ENCODE measurements around the gene SH3RF3.

SH3RF3 gene

DNA sequence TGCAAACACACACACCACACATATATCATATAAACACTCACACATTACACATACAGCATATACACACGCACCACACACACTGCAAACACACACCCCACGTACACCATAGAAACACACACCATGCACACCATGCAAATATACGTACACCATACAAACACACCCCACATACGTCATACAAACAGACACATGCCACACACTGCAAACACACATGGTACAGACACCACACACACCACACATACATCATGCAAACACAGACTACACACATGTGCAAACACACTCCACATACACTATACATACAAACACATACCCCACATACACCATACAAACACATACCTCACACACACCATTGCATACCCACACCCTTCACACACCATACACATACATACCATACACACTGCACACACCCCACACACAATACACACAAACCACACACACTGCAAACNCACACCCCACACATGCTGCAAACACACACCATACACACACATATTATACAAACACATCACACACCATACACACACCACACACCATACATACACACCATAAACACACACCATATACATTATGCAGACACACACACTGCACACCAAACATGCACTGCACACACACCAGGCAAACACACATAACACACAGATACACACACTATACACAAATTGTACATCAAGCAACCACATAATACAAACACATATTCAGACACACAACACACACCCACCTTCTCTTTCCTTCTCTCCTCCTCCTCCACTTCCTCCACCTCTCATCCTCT, 364.4 kb downstream of the SH3RF3 start:
- ATAC-seq = no peak

DNA sequence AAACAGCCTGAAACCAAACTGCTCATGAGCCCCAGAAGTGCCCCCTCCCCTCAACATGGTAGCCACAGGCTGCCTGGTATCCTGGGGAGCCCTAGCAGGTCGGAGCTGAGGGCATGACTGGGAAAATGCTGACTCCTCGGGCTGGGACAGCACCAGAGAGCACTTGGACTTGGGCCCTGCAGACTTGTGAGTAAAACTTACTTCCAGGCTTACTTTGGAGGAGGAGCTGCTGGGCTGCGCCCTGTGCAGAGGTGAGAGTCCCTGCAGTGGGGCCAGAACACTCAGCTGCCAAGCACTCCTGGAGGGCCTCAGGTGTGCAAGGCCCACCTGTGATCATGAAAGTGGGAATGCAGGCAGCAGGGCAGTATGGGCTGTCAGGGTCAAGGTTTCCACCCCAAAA, 365.3 kb downstream of the SH3RF3 start:
- no peak for ATAC-seq

More for the DNA sequence above, 364.4 kb downstream of the SH3RF3 start:
- TF ChIP-seq CSDC2 (CRISPR knock-in tag; IDR thresholded peaks at IDR 0.05) = no peak
- TF ChIP-seq ESRRG (CRISPR knock-in tag; IDR thresholded peaks at IDR 0.05) = no peak
- TF ChIP-seq BACH2 (CRISPR knock-in tag; IDR thresholded peaks at IDR 0.05; ENCODE audit: borderline replicate concordance) = no peak
- TF ChIP-seq, protein P1, sequence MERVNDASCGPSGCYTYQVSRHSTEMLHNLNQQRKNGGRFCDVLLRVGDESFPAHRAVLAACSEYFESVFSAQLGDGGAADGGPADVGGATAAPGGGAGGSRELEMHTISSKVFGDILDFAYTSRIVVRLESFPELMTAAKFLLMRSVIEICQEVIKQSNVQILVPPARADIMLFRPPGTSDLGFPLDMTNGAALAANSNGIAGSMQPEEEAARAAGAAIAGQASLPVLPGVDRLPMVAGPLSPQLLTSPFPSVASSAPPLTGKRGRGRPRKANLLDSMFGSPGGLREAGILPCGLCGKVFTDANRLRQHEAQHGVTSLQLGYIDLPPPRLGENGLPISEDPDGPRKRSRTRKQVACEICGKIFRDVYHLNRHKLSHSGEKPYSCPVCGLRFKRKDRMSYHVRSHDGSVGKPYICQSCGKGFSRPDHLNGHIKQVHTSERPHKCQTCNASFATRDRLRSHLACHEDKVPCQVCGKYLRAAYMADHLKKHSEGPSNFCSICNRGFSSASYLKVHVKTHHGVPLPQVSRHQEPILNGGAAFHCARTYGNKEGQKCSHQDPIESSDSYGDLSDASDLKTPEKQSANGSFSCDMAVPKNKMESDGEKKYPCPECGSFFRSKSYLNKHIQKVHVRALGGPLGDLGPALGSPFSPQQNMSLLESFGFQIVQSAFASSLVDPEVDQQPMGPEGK (CRISPR knock-in tag; IDR thresholded peaks at IDR 0.05; ENCODE audit: borderline replicate concordance) = no peak
- TF ChIP-seq ZNF70 (CRISPR knock-in tag; IDR thresholded peaks at IDR 0.05) = no peak
- TF ChIP-seq ZNF8 (CRISPR knock-in tag; IDR thresholded peaks at IDR 0.05) = no peak
- no peak for TF ChIP-seq TOX (CRISPR knock-in tag; IDR thresholded peaks at IDR 0.05; ENCODE audit: borderline replicate concordance)
- TF ChIP-seq, protein P2, sequence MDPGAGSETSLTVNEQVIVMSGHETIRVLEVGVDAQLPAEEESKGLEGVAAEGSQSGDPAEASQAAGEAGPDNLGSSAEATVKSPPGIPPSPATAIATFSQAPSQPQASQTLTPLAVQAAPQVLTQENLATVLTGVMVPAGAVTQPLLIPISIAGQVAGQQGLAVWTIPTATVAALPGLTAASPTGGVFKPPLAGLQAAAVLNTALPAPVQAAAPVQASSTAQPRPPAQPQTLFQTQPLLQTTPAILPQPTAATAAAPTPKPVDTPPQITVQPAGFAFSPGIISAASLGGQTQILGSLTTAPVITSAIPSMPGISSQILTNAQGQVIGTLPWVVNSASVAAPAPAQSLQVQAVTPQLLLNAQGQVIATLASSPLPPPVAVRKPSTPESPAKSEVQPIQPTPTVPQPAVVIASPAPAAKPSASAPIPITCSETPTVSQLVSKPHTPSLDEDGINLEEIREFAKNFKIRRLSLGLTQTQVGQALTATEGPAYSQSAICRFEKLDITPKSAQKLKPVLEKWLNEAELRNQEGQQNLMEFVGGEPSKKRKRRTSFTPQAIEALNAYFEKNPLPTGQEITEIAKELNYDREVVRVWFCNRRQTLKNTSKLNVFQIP (CRISPR knock-in tag; IDR thresholded peaks at IDR 0.05; ENCODE audit: borderline replicate concordance, low read depth) = no peak
- TF ChIP-seq PPARA (CRISPR knock-in tag; IDR thresholded peaks at IDR 0.05; ENCODE audit: borderline replicate concordance) = no peak
- TF ChIP-seq ARNTL (CRISPR knock-in tag; IDR thresholded peaks at IDR 0.05; ENCODE audit: borderline replicate concordance, low read depth) = no peak
- TF ChIP-seq ISL1 (CRISPR knock-in tag; IDR thresholded peaks at IDR 0.05) = no peak
- no peak for TF ChIP-seq GLIS3 (CRISPR knock-in tag; IDR thresholded peaks at IDR 0.05)
- no peak for TF ChIP-seq ZNF565 (CRISPR knock-in tag; conservative IDR thresholded peaks at IDR 0.05; ENCODE audit: low read depth)

DNA sequence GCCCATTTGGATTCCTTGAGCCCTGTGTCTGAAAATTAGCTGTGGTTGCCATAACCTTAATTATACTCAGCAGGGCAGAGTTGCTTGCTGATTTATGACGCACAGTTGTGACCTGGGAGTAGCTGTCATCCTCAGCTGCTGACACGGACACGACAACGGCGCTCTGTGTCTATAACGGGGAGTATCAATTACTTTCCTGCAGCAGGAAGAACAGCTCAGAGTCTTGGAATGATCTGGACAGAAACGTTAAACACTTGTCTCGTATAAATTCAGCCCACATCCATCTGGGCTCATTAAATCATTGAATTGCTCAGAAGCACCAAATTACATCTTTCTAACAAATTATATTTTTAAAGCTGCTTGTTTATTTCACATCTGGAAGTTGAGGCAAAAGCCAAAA, 368.5 kb downstream of the SH3RF3 start:
- TF ChIP-seq TOX (CRISPR knock-in tag; IDR thresholded peaks at IDR 0.05; ENCODE audit: borderline replicate concordance) (0 out of 2 replicates have a peak, but pooled peaks have one; percentile 21), ZNF70 (CRISPR knock-in tag; IDR thresholded peaks at IDR 0.05) (no peak), ZC3H10 (CRISPR knock-in tag; IDR thresholded peaks at IDR 0.05) (no peak)
- TF ChIP-seq, protein P3, sequence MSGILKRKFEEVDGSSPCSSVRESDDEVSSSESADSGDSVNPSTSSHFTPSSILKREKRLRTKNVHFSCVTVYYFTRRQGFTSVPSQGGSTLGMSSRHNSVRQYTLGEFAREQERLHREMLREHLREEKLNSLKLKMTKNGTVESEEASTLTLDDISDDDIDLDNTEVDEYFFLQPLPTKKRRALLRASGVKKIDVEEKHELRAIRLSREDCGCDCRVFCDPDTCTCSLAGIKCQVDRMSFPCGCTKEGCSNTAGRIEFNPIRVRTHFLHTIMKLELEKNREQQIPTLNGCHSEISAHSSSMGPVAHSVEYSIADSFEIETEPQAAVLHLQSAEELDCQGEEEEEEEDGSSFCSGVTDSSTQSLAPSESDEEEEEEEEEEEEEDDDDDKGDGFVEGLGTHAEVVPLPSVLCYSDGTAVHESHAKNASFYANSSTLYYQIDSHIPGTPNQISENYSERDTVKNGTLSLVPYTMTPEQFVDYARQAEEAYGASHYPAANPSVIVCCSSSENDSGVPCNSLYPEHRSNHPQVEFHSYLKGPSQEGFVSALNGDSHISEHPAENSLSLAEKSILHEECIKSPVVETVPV (CRISPR knock-in tag; IDR thresholded peaks at IDR 0.05) = no peak
- peak; percentile 79 for ATAC-seq

More for the DNA sequence above, 365.3 kb downstream of the SH3RF3 start:
- TF ChIP-seq, protein P2 (CRISPR knock-in tag; IDR thresholded peaks at IDR 0.05; ENCODE audit: borderline replicate concordance, low read depth) = no peak
- TF ChIP-seq GLIS3 (CRISPR knock-in tag; IDR thresholded peaks at IDR 0.05) (no peak), ARNTL (CRISPR knock-in tag; IDR thresholded peaks at IDR 0.05; ENCODE audit: borderline replicate concordance, low read depth) (no peak), ZC3H10 (CRISPR knock-in tag; IDR thresholded peaks at IDR 0.05) (no peak)

DNA sequence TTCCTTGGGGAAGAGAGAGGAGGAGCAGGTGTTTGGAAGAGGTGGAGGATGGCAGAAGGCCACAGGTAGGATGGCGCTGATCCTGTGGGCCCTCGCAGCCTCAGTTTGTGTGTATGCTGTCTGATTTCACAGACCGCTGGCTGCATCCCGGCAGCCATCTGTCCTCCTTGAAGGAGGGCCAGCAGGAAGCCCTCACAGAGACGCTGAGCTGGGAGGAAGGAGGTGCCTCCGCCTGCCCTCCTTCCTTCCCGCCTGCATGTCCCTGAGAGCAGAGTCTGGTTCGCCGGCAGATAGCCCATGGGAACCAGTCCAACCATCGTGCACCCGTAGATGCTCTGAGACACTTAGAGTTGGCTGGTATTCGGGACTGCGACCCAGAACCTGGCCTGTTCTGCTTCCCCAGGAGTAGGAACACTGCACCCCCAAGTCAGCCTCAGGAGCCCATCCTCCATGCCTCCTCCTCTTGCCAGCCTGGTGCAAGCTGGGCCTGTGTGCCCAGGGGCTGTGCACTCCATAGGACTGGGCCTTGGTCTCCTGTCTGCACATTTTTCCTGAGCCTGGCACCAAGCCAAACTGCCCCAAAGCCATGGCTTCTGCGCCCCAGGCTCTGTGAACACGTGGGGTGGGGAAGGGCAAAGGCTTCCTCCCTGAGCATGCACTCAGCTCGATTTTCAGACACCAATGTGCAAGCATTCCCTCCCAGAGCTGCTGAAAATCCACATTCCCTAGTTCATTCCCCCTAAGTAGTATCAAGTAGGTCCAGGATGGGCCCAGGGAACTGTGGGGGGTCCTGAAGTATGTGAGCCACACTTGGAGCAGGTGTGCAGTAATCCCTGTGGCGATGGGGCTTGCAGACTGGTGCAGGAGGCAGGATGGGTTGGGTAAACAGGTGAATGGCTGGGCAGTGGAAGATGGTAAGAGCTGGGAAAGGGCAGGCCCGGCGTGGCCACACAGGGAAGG, 369.2 kb downstream of the SH3RF3 start:
- TF ChIP-seq TCF4 (CRISPR knock-in tag; IDR thresholded peaks at IDR 0.05; ENCODE audit: borderline replicate concordance) (no peak), ZNF565 (CRISPR knock-in tag; conservative IDR thresholded peaks at IDR 0.05; ENCODE audit: low read depth) (no peak), BACH2 (CRISPR knock-in tag; IDR thresholded peaks at IDR 0.05; ENCODE audit: borderline replicate concordance) (no peak), CSDC2 (CRISPR knock-in tag; IDR thresholded peaks at IDR 0.05) (no peak), ZFP30 (CRISPR knock-in tag; IDR thresholded peaks at IDR 0.05) (no peak), ISL1 (CRISPR knock-in tag; IDR thresholded peaks at IDR 0.05) (no peak), ARNTL (CRISPR knock-in tag; IDR thresholded peaks at IDR 0.05; ENCODE audit: borderline replicate concordance, low read depth) (no peak), TOX (CRISPR knock-in tag; IDR thresholded peaks at IDR 0.05; ENCODE audit: borderline replicate concordance) (no peak)
- TF ChIP-seq, protein P2 (CRISPR knock-in tag; IDR thresholded peaks at IDR 0.05; ENCODE audit: borderline replicate concordance, low read depth) = no peak
- TF ChIP-seq, protein P1 (CRISPR knock-in tag; IDR thresholded peaks at IDR 0.05; ENCODE audit: borderline replicate concordance) = no peak
- TF ChIP-seq, protein P3 (CRISPR knock-in tag; IDR thresholded peaks at IDR 0.05) = no peak
- ATAC-seq = peak; percentile 7

Data from SK-N-SH treated with all-trans-retinoic acid at 6 μM for 48 hours (cell line).